ENCODE measurements around the gene PREPL.

PREPL gene

DNA sequence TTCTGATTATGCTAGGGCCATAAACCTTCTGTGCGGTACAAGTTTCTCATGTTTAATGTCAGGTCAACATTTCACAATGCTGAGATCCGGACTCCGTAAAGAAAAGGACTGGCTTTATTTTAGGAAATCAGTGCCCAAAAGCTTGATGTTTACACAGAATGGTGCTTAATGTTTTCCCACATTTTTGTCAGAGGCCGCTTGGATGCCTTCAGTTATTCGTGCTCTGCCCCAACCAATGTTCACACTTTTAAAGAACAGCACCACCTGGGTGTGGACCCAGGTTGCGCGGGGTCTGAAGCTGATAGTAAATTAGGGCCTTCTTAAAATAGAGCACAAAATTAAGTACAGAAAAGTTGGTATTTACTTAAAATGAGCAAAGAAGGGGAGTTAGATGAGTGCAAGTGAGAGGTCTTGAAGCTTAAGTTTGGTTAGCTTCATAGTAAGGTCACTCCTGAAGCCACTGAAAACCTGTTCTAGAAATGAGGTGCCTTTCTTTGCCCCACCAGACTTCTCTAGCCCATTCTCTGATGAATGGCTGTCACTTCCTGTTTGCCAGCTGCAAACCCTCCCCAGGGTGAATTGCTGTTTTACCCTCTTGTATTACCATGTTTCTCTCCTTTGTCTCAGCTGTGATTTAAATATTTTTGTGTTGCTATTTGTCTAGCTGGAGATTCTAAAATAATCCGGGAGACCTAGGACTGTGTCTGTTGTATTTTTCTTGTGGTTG, 65.5 kb downstream of the PREPL start:
- no peak for DNase-seq (ENCODE audit: low read depth)

DNA sequence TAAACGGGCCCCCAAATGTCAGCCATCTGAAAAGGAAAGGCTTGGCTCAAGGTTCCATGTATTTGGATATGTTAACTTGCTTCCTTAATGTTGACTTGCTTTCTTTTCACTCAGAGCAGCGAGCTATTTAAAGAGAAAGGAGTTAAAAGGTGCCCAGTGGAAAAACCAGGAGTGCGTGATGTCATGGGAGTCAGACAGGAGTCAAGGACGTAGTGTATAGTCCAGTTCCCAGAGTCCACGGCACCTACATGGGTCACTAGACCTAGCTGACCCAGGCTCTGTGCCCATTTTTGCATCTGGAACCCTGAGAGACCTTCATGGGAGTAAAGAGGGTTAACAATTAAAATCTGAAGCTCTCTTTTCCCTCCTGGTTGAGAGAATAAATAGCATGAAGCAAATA, 66.2 kb downstream of the PREPL start:
- no peak for DNase-seq (ENCODE audit: low read depth)

DNA sequence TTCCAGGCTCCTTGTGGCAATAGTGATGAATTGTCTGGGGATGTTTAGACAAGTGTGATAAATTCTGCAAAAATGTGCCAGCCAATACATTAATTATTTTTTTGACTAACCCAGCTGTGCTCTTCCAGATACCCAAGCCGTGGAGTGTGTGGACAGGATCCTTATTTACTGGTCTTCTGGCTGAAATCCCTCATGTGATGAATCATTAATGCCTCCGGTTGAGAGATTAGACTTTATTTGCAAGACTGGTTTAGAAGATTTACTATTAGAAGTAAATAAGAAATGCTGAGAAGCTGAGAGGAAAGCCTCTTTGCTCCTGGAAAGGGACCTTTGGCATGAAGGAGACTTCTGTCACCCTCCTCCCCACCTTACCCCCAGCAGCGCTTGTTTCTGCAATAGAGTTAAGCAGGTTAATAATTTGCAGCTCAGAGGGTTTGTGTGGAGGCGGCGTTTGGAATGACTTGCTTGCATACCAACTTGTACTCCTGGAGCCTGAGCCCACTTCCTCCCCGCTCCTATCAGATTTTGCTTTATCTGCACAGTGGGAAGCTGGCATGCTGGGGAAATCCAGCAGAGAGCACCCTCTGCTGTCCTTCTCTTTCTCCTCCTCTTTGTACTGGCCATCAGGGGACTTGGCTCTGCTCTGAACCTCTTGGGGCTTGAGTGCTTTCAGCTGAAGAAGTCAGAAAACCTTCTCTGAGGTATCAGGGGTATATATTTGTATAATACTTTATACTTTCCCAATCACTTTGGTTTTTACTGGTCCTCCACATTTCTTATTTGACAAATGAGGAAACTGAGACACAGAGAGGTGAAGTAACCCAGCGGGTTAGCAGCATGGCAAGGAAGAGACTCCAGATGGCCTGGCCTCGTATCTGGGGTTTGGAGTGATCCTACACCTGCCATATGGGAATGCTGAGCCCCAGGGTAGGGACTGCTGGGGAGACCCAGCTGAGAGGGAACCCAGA, 69.7 kb downstream of the PREPL start:
- DNase-seq (ENCODE audit: low read depth): no peak

DNA sequence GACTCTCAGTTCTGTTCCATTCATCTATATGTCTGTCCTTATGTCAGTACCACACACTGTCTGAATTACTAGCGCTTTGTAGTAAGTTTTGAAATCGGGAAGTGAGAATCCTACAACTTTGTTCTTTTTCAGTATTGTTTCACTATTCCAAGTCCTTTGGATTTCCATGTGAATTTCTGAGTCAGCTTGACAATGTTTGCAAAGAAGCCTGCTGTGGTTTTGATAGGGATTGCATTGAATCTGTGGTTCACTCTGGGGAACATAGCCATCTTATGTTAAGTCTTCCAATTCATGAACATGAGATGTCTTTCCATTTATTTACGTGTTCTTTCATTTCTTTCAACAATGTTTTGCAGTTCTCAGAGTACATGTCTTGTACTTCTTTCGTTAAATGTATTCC, 71.0 kb downstream of the PREPL start:
- no peak for DNase-seq (ENCODE audit: low read depth)

DNA sequence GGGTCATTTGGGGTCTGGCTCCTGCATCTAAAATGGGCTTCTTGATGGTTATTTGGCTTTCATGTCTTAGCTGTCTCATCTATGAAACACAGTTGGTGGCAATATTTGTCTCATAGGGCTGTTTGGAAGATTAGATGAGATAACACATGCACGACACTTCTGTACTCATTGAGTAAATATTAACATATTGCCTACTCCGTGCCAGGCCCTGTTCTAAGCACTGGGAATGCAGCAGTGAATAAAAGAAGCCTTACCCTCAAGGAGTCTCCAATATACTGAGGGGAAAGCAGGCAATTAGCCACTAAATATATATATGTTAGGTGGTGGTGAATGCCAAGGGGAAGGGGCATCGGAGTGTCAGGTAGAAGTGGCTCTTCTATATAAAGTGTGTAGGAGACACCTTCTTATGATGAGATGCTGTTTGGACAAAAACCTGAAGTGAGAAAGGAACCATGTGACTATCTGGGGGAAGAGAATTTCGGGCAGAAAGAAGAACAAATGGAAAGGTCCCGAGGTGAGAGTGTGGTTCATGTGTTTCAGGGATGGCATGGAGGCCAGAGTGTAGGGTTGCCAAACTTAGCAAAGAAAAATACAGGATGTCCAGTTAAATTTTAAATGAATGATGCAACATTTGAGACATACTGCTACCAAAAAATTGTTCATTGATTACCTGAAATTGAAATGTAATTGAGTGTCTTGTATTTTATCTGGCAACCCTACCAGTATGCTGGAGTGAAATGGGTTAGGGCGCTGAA, 74.2 kb downstream of the PREPL start:
- no peak for DNase-seq (ENCODE audit: low read depth)

DNA sequence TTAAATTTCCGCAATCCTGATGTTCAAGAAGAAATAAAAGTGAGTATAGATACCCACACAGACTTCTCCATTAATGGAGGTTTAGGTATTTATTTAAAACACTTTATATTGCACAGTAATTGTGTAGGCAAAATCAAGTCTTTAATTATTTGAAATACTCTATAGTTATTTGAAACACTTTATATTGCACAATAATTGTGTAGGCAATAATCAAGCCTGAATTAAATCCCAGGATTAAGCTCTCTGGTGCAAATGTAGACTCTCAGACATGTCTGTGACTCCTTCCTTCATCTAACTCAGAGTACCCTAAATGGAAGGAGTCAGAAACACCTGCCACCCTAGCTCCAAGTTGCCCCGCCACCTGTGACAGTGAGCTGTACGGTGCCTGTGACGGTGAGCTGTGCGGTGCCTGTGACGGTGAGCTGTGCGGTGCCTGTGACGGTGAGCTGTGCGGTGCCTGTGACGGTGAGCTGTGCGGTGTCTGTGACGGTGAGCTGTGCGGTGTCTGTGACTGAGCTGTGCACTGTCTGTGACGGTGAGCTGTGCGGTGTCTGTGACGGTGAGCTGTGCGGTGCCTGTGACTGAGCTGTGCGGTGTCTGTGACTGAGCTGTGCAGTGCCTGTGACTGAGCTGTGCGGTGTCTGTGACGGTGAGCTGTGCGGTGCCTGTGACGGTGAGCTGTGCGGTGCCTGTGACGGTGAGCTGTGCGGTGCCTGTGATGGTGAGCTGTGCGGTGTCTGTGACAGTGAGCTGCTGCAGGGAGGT, 75.0 kb downstream of the PREPL start:
- no peak for DNase-seq (ENCODE audit: low read depth)

DNA sequence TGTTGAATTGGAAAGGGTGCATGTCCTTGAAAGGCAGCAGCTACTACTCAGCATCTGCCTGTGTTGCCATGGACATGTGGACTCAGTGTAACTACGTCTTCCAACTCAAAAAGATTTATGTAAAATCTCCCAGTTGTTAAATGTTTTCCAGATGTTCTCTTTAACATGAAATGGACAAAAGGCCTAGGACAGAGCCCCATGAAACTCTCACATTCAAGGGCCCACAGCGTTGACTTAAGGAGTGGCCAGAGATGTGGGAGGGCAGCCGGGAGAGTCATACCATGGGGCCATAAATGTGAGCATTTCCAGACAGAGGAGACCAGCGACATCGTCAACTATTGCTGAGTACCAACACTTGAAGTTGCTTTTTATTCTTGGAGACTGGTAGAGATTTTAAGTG, 76.1 kb downstream of the PREPL start:
- DNase-seq (ENCODE audit: low read depth): no peak

DNA sequence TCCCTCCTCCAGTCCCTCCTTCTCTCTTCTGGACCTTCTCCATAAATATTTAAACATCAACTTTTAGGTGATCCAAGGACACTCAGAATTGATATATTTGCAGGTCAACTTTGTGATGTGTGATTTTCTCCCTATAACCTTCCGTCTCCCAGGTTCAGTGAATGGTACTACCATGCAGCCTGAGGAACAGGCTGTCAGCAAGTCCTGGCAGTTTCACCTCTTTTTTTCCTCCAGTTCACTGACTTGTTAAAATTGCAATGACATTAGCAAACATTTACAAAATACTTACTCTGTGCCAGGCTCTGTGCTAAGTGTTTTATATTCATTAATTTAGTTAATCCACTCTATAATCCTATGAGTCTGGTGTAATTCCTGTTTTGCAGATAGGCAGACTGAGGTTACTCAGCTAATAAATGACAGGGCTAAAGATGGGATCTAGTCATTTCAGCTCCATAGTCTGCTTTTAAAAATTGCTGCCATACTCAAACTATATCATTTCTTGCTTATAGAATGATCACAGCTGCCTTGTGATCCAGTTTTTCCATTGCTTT, 78.1 kb downstream of the PREPL start:
- no peak for DNase-seq (ENCODE audit: low read depth)

DNA sequence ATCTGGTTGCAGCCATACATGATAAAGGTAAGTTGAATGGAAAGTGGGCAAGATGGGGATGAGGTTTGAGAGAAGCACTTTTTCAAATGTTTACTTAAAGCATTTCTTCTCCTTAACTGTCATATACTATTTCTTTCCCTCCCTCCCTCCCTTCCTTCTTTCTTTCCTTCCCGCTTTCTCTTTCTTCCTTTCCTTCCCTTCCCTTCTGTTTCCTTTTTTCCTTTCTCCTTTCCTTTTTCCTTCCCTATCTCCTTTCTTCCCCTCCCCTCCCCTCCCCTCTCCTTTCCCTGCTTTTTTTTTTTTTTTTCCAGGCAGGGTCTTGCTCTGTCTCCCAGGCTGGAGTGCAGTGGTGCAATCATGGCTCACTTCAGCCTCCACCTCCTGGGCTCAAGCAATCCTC, 80.4 kb downstream of the PREPL start:
- no peak for DNase-seq (ENCODE audit: low read depth)

DNA sequence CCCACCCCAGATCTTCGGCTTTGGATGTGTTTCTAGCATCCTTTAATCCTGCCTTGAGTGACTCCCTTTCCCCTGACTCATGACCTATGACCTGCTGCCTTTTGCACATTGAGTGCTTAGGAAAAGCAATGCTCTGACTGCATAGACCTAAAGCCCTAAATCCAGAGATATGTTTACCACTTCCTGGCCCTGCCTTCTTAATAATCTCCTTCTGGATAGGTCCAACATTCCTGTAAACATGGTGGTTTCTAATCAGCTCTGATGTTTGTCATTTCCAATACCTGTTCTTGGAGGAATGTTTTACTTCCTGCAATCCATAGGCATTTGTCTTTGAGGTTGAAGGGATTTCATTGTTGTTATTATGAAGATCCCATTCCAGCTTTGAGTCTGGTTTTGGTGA, 83.8 kb downstream of the PREPL start:
- DNase-seq (ENCODE audit: low read depth): no peak

DNA sequence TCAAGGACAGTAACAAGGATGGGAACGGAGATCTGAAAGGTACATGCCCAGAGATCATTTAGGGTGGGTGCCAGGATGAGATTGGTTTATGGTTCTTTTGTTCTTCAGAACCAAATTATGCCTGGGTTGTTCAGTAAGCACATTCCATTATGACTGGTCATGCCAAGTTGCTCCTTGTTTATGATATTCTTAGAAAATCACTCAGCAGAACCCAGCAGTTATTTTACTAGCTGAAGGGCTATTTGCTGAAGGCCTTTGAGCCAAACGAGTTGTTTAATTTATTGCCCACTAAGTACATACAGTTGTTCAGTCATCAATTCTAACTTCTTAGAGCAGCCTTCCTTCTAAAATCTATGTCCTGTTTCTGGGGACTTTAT, 85.4 kb downstream of the PREPL start:
- no peak for DNase-seq (ENCODE audit: low read depth)

DNA sequence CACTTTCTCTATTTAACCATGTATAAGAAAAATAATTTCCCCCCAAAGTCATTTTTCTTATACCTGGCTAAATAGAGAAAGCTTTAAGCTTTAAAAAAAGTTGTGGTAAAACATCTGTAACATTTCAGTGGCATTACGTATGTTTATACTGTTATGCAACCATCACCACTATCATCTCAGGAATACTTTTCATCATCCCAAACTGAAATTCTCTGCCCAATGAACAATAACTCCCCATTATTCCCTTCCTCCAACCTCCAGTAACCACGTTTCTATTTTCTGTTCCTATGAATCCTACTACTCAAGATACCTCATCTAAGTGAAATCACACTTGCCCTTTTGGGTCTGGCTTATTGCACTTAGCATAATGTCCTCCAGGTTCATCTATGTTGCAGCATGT, 87.7 kb downstream of the PREPL start:
- DNase-seq (ENCODE audit: low read depth): no peak

DNA sequence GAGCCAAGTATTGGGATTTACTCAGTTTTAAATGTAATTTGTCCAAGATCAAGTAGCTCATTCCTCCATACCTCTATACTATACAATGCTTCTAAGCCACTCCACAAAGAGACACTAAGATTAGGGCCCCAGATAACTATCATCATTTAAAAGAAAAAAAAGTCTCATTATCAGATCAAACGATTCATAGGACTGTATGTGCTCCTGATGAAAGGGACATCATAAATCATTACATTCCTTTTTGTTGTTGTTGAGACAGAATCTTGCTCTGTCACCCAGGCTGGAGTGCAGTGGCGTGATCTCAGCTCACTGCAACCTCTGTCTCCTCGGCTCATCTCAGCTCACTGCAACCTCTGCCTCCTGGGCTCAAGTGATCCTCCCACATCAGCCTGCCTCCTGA, 88.2 kb downstream of the PREPL start:
- DNase-seq (ENCODE audit: low read depth): no peak

DNA sequence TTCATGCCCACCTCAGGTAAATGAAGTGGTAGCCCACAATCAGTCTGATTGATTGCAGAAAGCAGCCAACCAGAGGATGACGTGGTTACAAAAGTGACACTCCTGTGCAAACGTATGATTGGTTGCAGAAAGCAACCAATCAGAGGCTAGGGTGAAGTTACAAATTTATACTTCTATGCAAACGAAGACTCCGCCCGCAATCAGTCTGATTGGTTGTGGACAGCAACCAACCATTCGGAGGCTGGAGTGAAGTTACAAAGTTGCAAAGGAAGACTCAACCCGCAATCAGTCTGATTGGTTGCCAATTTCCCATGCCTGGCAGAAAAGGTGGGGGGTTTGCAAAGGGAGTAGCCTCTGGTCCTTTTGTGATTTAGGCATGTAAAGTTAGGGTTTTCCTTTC, 90.0 kb downstream of the PREPL start:
- no peak for DNase-seq (ENCODE audit: low read depth)

DNA sequence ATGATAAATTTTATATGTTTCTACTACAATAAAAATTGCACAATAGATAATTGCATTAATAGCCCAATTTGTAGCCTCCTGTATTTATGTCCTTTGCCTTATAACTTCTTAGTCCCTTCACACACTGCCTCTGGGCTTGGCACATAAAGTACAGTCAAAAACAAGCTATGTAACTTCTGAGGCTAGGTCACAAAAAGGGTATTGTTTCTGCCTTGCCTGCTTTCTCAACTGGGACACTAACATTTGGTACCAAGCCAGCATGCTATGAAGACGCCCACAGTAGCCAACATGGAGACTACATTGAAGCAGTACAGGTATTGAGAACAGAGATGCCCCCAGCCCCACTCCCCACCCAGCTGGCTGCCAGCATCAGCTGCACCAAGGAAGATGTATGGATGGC, 91.5 kb downstream of the PREPL start:
- no peak for DNase-seq (ENCODE audit: low read depth)

DNA sequence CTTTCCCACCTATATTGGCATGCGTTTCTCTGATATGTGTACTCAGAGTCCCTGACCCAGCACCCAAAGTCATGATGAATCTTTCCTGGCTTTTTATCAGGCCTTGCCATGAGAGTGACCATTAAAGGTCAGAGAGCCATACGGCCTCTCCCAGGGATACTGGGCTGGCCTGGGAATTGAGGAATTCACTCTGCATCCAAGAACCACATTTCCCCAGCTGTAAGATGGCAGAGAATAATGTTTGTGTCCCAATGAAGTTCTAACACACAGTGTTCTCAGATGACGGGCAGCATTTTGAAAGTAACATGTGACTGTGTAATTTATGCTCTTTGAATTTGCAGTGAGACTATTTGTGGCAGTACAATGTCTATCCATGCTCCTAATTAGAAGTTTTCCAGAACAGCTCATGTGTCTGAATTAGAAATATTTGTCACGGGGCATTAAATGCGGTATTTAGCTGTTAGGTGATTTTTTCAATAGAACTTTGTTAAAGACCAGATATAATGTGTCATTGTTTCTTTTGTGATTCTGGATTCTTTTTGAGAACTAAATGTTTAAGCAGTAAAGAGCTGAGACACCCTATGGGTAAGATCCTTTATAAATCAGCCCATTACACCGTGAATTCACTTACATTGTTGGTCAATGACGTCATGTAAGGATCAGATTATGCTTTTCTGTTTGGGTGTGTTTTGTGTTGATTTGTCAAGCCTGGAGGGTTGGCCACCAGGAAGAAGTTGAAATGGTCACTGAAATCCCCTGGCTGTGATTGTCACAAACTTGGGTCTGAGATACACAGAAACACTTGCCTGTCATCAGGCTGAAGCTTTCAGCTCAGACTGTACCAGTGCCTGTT, 93.3 kb downstream of the PREPL start:
- no peak for DNase-seq (ENCODE audit: low read depth)
